ENCODE data around the gene KLF15.

DNA sequence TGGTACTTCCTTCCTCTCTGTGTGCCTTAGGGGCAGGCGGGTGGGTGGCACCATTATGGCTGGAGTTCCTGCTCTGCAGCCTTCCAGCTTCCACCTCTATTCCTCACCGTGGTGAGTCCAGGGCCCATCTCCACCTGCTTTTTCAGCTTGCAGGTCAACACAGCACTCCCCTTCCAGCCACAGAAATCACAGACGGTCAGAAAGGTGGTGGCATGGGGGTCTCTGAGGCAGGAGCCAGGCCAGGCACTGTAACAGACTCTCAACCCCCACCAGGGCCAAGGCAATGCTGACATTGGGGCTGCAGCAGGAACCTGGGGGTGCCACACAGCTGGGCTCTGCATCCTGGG is 16.6 kb downstream of the KLF15 start:
- TF ChIP-seq, protein P1, sequence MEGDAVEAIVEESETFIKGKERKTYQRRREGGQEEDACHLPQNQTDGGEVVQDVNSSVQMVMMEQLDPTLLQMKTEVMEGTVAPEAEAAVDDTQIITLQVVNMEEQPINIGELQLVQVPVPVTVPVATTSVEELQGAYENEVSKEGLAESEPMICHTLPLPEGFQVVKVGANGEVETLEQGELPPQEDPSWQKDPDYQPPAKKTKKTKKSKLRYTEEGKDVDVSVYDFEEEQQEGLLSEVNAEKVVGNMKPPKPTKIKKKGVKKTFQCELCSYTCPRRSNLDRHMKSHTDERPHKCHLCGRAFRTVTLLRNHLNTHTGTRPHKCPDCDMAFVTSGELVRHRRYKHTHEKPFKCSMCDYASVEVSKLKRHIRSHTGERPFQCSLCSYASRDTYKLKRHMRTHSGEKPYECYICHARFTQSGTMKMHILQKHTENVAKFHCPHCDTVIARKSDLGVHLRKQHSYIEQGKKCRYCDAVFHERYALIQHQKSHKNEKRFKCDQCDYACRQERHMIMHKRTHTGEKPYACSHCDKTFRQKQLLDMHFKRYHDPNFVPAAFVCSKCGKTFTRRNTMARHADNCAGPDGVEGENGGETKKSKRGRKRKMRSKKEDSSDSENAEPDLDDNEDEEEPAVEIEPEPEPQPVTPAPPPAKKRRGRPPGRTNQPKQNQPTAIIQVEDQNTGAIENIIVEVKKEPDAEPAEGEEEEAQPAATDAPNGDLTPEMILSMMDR (IDR thresholded peaks at IDR 0.05) = no peak
- TF ChIP-seq EZH2 (IDR thresholded peaks at IDR 0.05) = no peak

Data from neural progenitor cell (in vitro differentiated cells).